H1 (cell line): Measurements from ENCODE around the gene MRPL9. TPM values are rescaled to one million over a fixed set of nuclear protein-coding genes. Genes with fewer than 3 reads are reported as not detected.
"Not testable (repeated sequence)": the region's sequence is repeated elsewhere in the genome, so short reads cannot be mapped to it uniquely, and the experiment has no call there.

Experiments
- CTCF ChIA-PET: fragments of 300-600 bp; sonication (Branson Sonifier 250); formaldehyde crosslinking; loops from one replicate; lab custom pipeline; 2021; ENCODE audit not compliant: partially characterized antibody; lab: Charles Lee
- POLR2A ChIA-PET: fragments of 300-600 bp; sonication (Branson Sonifier 250); formaldehyde crosslinking; loops from one replicate; lab custom pipeline; 2021; ENCODE audit warnings: inconsistent platforms; ENCODE audit not compliant: partially characterized antibody; lab: Charles Lee
- DNase-seq, 2 experiments: peaks; one replicate each; pipeline versions ENCODE4 v3.0.0 to v3.0.0-alpha.2; 2010 to 2022; ENCODE audit warnings: low spot score in 2 of 2, low read depth in 1 of 2, mixed read lengths in 1 of 2
- FAIRE-seq: peaks from 2 replicates; lab custom pipeline; 2011; peaks lifted over from hg19 to GRCh38; lab: Jason Lieb, UNC
- H2AFZ ChIP-seq: 2 replicates; pipeline ENCODE4 v1.8.1; 2012; ENCODE audit warnings: low read length, inconsistent platforms
- H2AK5ac ChIP-seq: 2 replicates; pipeline ENCODE4 v1.6.1; 2013; ENCODE audit warnings: low read depth, low read length
- H2BK120ac ChIP-seq: replicated peaks from 2 replicates; pipeline ENCODE3; 2013; ENCODE audit warnings: low read depth, low read length, inconsistent platforms
- H2BK12ac ChIP-seq: 2 replicates; pipeline ENCODE4 v1.6.1; 2013; ENCODE audit warnings: low read depth, low read length
- H2BK15ac ChIP-seq: 2 replicates; pipeline ENCODE4 v1.6.1; 2013; ENCODE audit warnings: low read length
- H2BK20ac ChIP-seq: 2 replicates; pipeline ENCODE4 v1.6.1; 2013; ENCODE audit warnings: low read length
- H2BK5ac ChIP-seq: 2 replicates; pipeline ENCODE4 v1.6.1; 2013; ENCODE audit warnings: low read depth, low read length
- H3K14ac ChIP-seq: 2 replicates; pipeline ENCODE4 v1.6.1; 2013; ENCODE audit warnings: inconsistent platforms; ENCODE audit not compliant: insufficient read length
- H3K18ac ChIP-seq: 2 replicates; pipeline ENCODE4 v1.6.1; 2013; ENCODE audit warnings: low read length; ENCODE audit errors: extremely low read depth
- H3K23ac ChIP-seq: 2 replicates; pipeline ENCODE4 v1.6.1; 2013; ENCODE audit warnings: inconsistent platforms; ENCODE audit not compliant: insufficient read length
- H3K23me2 ChIP-seq: 2 replicates; pipeline ENCODE4 v1.6.1; 2013; ENCODE audit warnings: low read depth, low read length
- H3K27ac ChIP-seq: 2 replicates; pipeline ENCODE4 v1.6.1; 2011; ENCODE audit warnings: low read depth, low read length, inconsistent platforms
- H3K27me3 ChIP-seq, 4 experiments: replicated peaks in 1 of 4; 1 replicate in 1 of 4; 2 replicates in 3 of 4; pipeline versions ENCODE4 v1.6.1 to v1.8.1; 2011 to 2013; ENCODE audit warnings: low read length in 3 of 4, mild to moderate bottlenecking in 3 of 4, inconsistent platforms in 2 of 4, mixed read lengths in 2 of 4, moderate library complexity in 1 of 4; ENCODE audit not compliant: control insufficient read depth in 3 of 4, insufficient read depth in 3 of 4; ENCODE audit errors: extremely low read depth in 1 of 4
- H3K36me3 ChIP-seq, 4 experiments: 2 replicates each; pipeline versions ENCODE4 v1.6.1 to v1.8.1; 2011 to 2013; ENCODE audit warnings: mild to moderate bottlenecking in 4 of 4, low read length in 3 of 4, moderate library complexity in 2 of 4, control low read depth in 1 of 4, inconsistent platforms in 1 of 4; ENCODE audit not compliant: insufficient read depth in 4 of 4, control insufficient read depth in 2 of 4
- H3K4ac ChIP-seq: replicated peaks from 2 replicates; pipeline ENCODE3; 2013; ENCODE audit warnings: low read length, low read depth, mixed read lengths, inconsistent platforms; ENCODE audit not compliant: insufficient read length
- H3K4me1 ChIP-seq, 4 experiments: replicated peaks in 1 of 4; 1 replicate in 1 of 4; 2 replicates in 3 of 4; pipeline versions ENCODE4 v1.6.1 to v1.8.1; 2011 to 2013; ENCODE audit warnings: low read length in 3 of 4, inconsistent platforms in 2 of 4, mixed read lengths in 1 of 4; ENCODE audit not compliant: insufficient read depth in 4 of 4, control insufficient read depth in 3 of 4
- H3K4me2 ChIP-seq, 2 experiments: 2 replicates each; pipeline versions ENCODE4 v1.6.1 to v1.8.1; 2011 to 2013; ENCODE audit warnings: low read depth in 2 of 2, low read length in 2 of 2, control low read depth in 1 of 2, inconsistent platforms in 1 of 2, mild to moderate bottlenecking in 1 of 2; ENCODE audit not compliant: insufficient read depth in 1 of 2
- H3K4me3 ChIP-seq, 4 experiments: fragments of 200-600, 300-600 bp in 1 of 4; sonication (generic), shearing (Covaris generic), sonication (Bioruptor Twin) in 1 of 4; 2 replicates each; pipeline versions ENCODE4 v1.5.1 to v1.8.1; 2011 to 2016; ENCODE audit warnings: low read length in 4 of 4, low read depth in 3 of 4, control low read depth in 2 of 4, inconsistent platforms in 2 of 4, mild to moderate bottlenecking in 2 of 4, mixed read lengths in 1 of 4, moderate library complexity in 1 of 4; ENCODE audit not compliant: insufficient read depth in 2 of 4; ENCODE audit errors: extremely low read depth in 1 of 4
- H3K56ac ChIP-seq: replicated peaks from 2 replicates; pipeline ENCODE3; 2013; ENCODE audit warnings: low read depth, mild to moderate bottlenecking, mixed read lengths, low read length, inconsistent platforms; ENCODE audit not compliant: insufficient read length
- H3K79me1 ChIP-seq: 2 replicates; pipeline ENCODE4 v1.6.1; 2013; ENCODE audit warnings: low read depth, low read length, control low read depth
- H3K79me2 ChIP-seq, 2 experiments: 2 replicates each; pipeline versions ENCODE4 v1.6.1 to v1.8.1; 2012 to 2013; ENCODE audit warnings: low read length in 2 of 2, mild to moderate bottlenecking in 2 of 2, inconsistent platforms in 1 of 2; ENCODE audit not compliant: insufficient read depth in 2 of 2, control insufficient read depth in 1 of 2
- H3K9ac ChIP-seq, 4 experiments: replicated peaks in 1 of 4; 1 replicate in 1 of 4; 2 replicates in 3 of 4; pipeline versions ENCODE4 v1.6.1 to v1.8.1; 2011 to 2013; ENCODE audit warnings: low read depth in 3 of 4, low read length in 3 of 4, control low read depth in 2 of 4, mild to moderate bottlenecking in 2 of 4, moderate library complexity in 2 of 4, inconsistent platforms in 1 of 4; ENCODE audit errors: extremely low read depth in 1 of 4
- H3K9me3 ChIP-seq, 2 experiments: 2 replicates each; pipeline versions ENCODE4 v1.6.1 to v1.8.1; 2012 to 2013; ENCODE audit warnings: mild to moderate bottlenecking in 2 of 2, moderate library complexity in 2 of 2, control low read depth in 1 of 2, inconsistent platforms in 1 of 2, low read depth in 1 of 2, low read length in 1 of 2, mixed read lengths in 1 of 2; ENCODE audit not compliant: insufficient read depth in 2 of 2
- H4K20me1 ChIP-seq, 2 experiments: replicated peaks in 1 of 2; 2 replicates each; pipeline versions ENCODE3 to v1.8.1; 2011 to 2013; ENCODE audit warnings: inconsistent platforms in 2 of 2, low read length in 2 of 2, mild to moderate bottlenecking in 1 of 2; ENCODE audit not compliant: insufficient read depth in 2 of 2, control insufficient read depth in 1 of 2
- H4K5ac ChIP-seq: 2 replicates; pipeline ENCODE4 v1.6.1; 2013; ENCODE audit warnings: low read length, low read depth, mixed read lengths, inconsistent platforms; ENCODE audit not compliant: insufficient read length
- H4K8ac ChIP-seq: 2 replicates; pipeline ENCODE4 v1.8.0; 2013; ENCODE audit warnings: mild to moderate bottlenecking, moderate library complexity, low read length, inconsistent platforms; ENCODE audit not compliant: insufficient read depth; ENCODE audit errors: extremely low read depth
- H4K91ac ChIP-seq: replicated peaks from 2 replicates; pipeline ENCODE3; 2013; ENCODE audit warnings: low read length, mixed read lengths, inconsistent platforms; ENCODE audit not compliant: insufficient read length
- ATF3 ChIP-seq: IDR thresholded peaks from 2 replicates; pipeline ENCODE4 v1.6.1; 2011; ENCODE audit warnings: low read depth, mild to moderate bottlenecking, low read length; ENCODE audit not compliant: insufficient read depth
- BACH1 ChIP-seq: IDR thresholded peaks from 2 replicates; pipeline ENCODE4 v1.6.1; 2012; ENCODE audit warnings: low read length, improper control_type of control experiment
- CTCF ChIP-seq, 3 experiments: IDR thresholded peaks; 1 replicate in 2 of 3; 2 replicates in 1 of 3; pipeline versions ENCODE4 v1.5.1 to v1.6.1; 2011; ENCODE audit warnings: low read length in 3 of 3, mild to moderate bottlenecking in 3 of 3, inconsistent platforms in 2 of 3, low read depth in 1 of 3, moderate library complexity in 1 of 3; ENCODE audit not compliant: insufficient read depth in 1 of 3; ENCODE audit errors: control extremely low read depth in 1 of 3
- SP1 ChIP-seq: IDR thresholded peaks from 2 replicates; pipeline ENCODE4 v1.6.1; 2011; ENCODE audit warnings: low read depth, low read length
- TEAD4 ChIP-seq: IDR thresholded peaks from 2 replicates; pipeline ENCODE4 v1.6.1; 2012; ENCODE audit warnings: low read depth, low read length, inconsistent platforms, mixed read lengths
- WGBS, 2 experiments: shearing (Covaris generic) in 1 of 2; methylation state at CpG; one replicate each; pipeline versions ENCODE4 v1.1.6 to v1.1.7; 2013 to 2015; ENCODE audit warnings: low lambda C conversion rate in 2 of 2, mixed read lengths in 2 of 2, inconsistent platforms in 1 of 2, low coverage in 1 of 2, missing lambda C conversion rate in 1 of 2; ENCODE audit not compliant: insufficient replicate concordance in 2 of 2, insufficient coverage in 1 of 2, insufficient read length in 1 of 2; ENCODE audit errors: extremely low coverage in 1 of 2, missing lambda C conversion rate in 1 of 2; 5-methylcytosine and 5-hydroxymethylcytosine counted together
- polyA plus RNA-seq, 7 experiments: library from polyadenylated mRNA; depleted of rRNA in 3 of 7; stranded (reverse) in 5 of 7; unstranded in 2 of 7; fragments of >200 nt in 5 of 7; fragments of 200-250 nt in 2 of 7; gene quantifications; 1 replicate in 5 of 7; 2 replicates in 1 of 7; 4 replicates in 1 of 7; pipeline versions ENCODE4 v1.2.1 to v1.2.3, GENCODE V29; 2011 to 2013; ENCODE audit warnings: missing spikeins in 2 of 7, mixed read lengths in 2 of 7
- total RNA-seq: library from RNA; stranded (reverse); fragmentation: NEBNext Ultra II Directional; extraction: Animal tissue kit (Norgen Biotek cat#: 25700); gene quantifications from 2 replicates; pipeline ENCODE4 v1.2.1, GENCODE V29; 2021

MRPL9 gene
- total and polyA plus RNA-seq, 2 of the 8 experiments (the other 6 are each of a cell fraction or from before 2014, with no cell fraction given): 74.9 to 113 TPM

GRCh38 chr1:151782741-151783140, 19.4 kb upstream of the MRPL9 start (continued):
- TF ChIP-seq CTCF (IDR thresholded peaks at IDR 0.05; ENCODE audit: control extremely low read depth in 1 of 3, insufficient read depth in 1 of 3, low read depth in 1 of 3, low read length in 3 of 3): no peak
- TF ChIP-seq SP1: no peak
- no peak for TF ChIP-seq BACH1
- no peak for TF ChIP-seq ATF3
- TF ChIP-seq TEAD4: no peak

- H3K4me2 ChIP-seq, H4K20me1 ChIP-seq, H3K18ac ChIP-seq, H2BK12ac ChIP-seq, H4K8ac ChIP-seq, H3K4ac ChIP-seq, FAIRE-seq, H3K56ac ChIP-seq, H3K4me3 ChIP-seq, H2BK20ac ChIP-seq, DNase-seq, H3K79me2 ChIP-seq, H4K5ac ChIP-seq, H3K27me3 ChIP-seq, H3K23me2 ChIP-seq, H2AK5ac ChIP-seq, H3K79me1 ChIP-seq, H3K9me3 ChIP-seq, H2AFZ ChIP-seq, H4K91ac ChIP-seq, H3K14ac ChIP-seq, H3K27ac ChIP-seq, H3K4me1 ChIP-seq, H3K9ac ChIP-seq, H2BK15ac ChIP-seq, H2BK5ac ChIP-seq, H3K23ac ChIP-seq, H2BK120ac ChIP-seq: not testable (repeated sequence)
- ChIA-PET POLR2A (interaction anchor here (0.8 kb wide), 1 partner anchor 19 kb away, joined by 3 read pairs; the partner anchor contains the start of gene MRPL9), CTCF (interaction anchor here (0.9 to 1.3 kb wide), 2 partner anchors 10 to 47 kb away, joined by 3 to 5 read pairs; no protein-coding TSS in a partner anchor)
- 89% methylated on average over 5 of the region's 5 CpGs; no CpG with 5 or more reads in 1 of the 2 experiments for WGBS, 2 experiments
- H3K36me3 ChIP-seq: peaks cover 0 to 18% (median 3%) of the 10 kb centered on the region in 4 experiments; a peak in 5 of 8 replicates
Observed at GRCh38 chr1:151782026-151782425, 18.7 kb upstream of the MRPL9 start.
